CD4-positive, alpha-beta T cell treated with Interleukin-10 for 1 hour (primary cell): Measurements from ENCODE around the gene IGF1.
"Not testable (repeated sequence)": the region's sequence is repeated elsewhere in the genome, so short reads cannot be mapped to it uniquely, and the experiment has no call there.

Experiments
- DNase-seq: peaks from one replicate; pipeline ENCODE4 v3.0.0-alpha.2; 2020

Gene IGF1

GRCh38 chr12:102459314-102459713 lies 21.0 kb downstream of the IGF1 start:
- no peak for DNase-seq

- no peak for DNase-seq
These were observed 25.3 kb downstream of the IGF1 start for GRCh38 chr12:102454808-102455760.

- DNase-seq: no peak
These were observed 26.0 kb downstream of the IGF1 start for GRCh38 chr12:102454330-102454729.

GRCh38 chr12:102452605-102453004 lies 27.8 kb downstream of the IGF1 start:
- DNase-seq: no peak

- DNase-seq: not testable (repeated sequence)
These were observed 31.3 kb downstream of the IGF1 start for GRCh38 chr12:102449018-102449417.

GRCh38 chr12:102447426-102447825 lies 32.9 kb downstream of the IGF1 start:
- DNase-seq: not testable (repeated sequence)

GRCh38 chr12:102444707-102445106 lies 35.7 kb downstream of the IGF1 start:
- no peak for DNase-seq

GRCh38 chr12:102444093-102444492 lies 36.3 kb downstream of the IGF1 start:
- no peak for DNase-seq

- no peak for DNase-seq
These were observed 39.2 kb downstream of the IGF1 start for GRCh38 chr12:102441077-102441596.

GRCh38 chr12:102439426-102440405 lies 40.6 kb downstream of the IGF1 start:
- no peak for DNase-seq

- DNase-seq: no peak
These were observed 41.5 kb downstream of the IGF1 start for GRCh38 chr12:102438827-102439210.

GRCh38 chr12:102438047-102438826 lies 42.1 kb downstream of the IGF1 start:
- DNase-seq: no peak

- DNase-seq: no peak
These were observed 42.9 kb downstream of the IGF1 start for GRCh38 chr12:102437511-102437910.

- no peak for DNase-seq
These were observed 43.5 kb downstream of the IGF1 start for GRCh38 chr12:102436867-102437266.

GRCh38 chr12:102435827-102436436 lies 44.4 kb downstream of the IGF1 start:
- no peak for DNase-seq

GRCh38 chr12:102433304-102433703 lies 47.1 kb downstream of the IGF1 start:
- no peak for DNase-seq

GRCh38 chr12:102430661-102431060 lies 49.7 kb downstream of the IGF1 start:
- no peak for DNase-seq

- DNase-seq: no peak
These were observed 50.9 kb downstream of the IGF1 start for GRCh38 chr12:102429211-102430154.

- no peak for DNase-seq
These were observed 52.8 kb downstream of the IGF1 start for GRCh38 chr12:102427543-102427941.
